Vagina (tissue), 2 donors: Measurements from ENCODE around the gene FAM53A. TPM values are rescaled to one million over a fixed set of nuclear protein-coding genes. Genes with fewer than 3 reads are reported as not detected.

Source experiments
- DNase-seq, 2 donors: peaks; one replicate each; pipeline ENCODE4 v3.0.0-alpha.2; 2017; ENCODE audit errors: extremely low spot score in 2 of 2
- H3K27ac ChIP-seq: fragments of 200-600 bp; sonication (generic); one replicate; pipeline ENCODE4 v1.5.1; 2019
- H3K27me3 ChIP-seq: fragments of 200-600 bp; sonication (generic); one replicate; pipeline ENCODE4 v1.5.1; 2019
- H3K36me3 ChIP-seq, 2 donors: fragments of 200-600 bp; sonication (generic); one replicate each; pipeline ENCODE4 v1.5.1; 2017 to 2019
- H3K4me1 ChIP-seq: fragments of 200-600 bp; sonication (generic); one replicate; pipeline ENCODE4 v1.5.1; 2019
- H3K4me3 ChIP-seq, 2 donors: fragments of 200-600 bp; sonication (generic); 1 replicate in 1 of 2; 2 replicates in 1 of 2; pipeline ENCODE4 v1.5.1; 2016 to 2019
- H3K9me3 ChIP-seq: fragments of 200-600 bp; sonication (generic); one replicate; pipeline ENCODE4 v1.5.1; 2019
- POLR2A ChIP-seq, 2 donors: fragments of 450-650 bp; IDR thresholded peaks; one replicate each; pipeline ENCODE4 v1.6.1; 2017; ENCODE audit warnings: antibody characterized with exemption in 2 of 2, mild to moderate bottlenecking in 2 of 2, moderate library complexity in 2 of 2
- POLR2AphosphoS5 ChIP-seq, 2 donors: sonication (generic); formaldehyde crosslinking; IDR thresholded peaks; one replicate each; pipeline ENCODE4 v1.9.0; 2017; ENCODE audit warnings: antibody characterized with exemption in 2 of 2, mild to moderate bottlenecking in 2 of 2, low read depth in 1 of 2; ENCODE audit not compliant: insufficient read depth in 1 of 2
- intact Hi-C: fragments of 100-400 bp; cut with DNase I; formaldehyde crosslinking; loops from one replicate; pipeline ENCODE4 v1.15.1; 2023
- total RNA-seq: library from RNA; depleted of rRNA; stranded (reverse); fragments of >200 nt; gene quantifications from one replicate; pipeline ENCODE4 v1.2.3, GENCODE V29; 2016
- TF ChIP-seq, protein P1 (sequence below), 3 experiments: fragments of 450-650 bp in 2 of 3; fragments of 200-600 bp in 1 of 3; sonication (generic) in 1 of 3; IDR thresholded peaks; one replicate each; pipeline ENCODE4 v1.5.1; 2017 to 2019; ENCODE audit warnings: antibody characterized with exemption in 3 of 3, mild to moderate bottlenecking in 2 of 3, moderate library complexity in 2 of 3

Gene FAM53A
- total RNA-seq, 1 donor from 2014 or later: 13.8 TPM

DNA sequence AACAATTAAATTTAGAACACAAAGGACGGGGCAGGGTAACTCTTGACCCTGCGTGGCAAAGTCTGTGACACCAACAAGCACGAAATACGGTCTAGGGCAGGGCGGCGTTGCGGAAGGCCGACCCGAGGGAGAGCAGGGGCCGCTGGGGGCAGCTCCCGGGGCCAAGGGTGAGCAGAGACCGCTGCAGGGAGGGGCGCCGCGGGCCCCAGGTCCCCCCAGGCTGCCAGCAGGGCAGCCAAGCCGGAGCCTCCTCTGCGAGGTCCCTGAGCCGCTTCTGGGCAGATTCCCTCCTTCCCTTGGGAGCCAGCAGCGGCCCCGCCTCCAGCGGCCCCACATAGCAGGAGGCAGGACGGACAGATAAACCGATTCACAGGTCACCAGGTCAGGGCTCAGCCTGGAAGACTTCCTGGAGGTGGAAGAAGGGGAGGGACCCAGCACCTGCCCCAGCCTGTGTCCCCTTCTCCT, 90.2 kb downstream of the FAM53A start:
- H3K27ac ChIP-seq: no peak overlapping the region
- H3K9me3 ChIP-seq: peaks cover 5% of the 10 kb centered on the region
- no peak for DNase-seq
- H3K4me1 ChIP-seq: no peaks in the 10 kb centered on the region
- no peak overlapping the region for H3K4me3 ChIP-seq
- intact Hi-C loops: no loop called here
- TF ChIP-seq POLR2A (IDR thresholded peaks at IDR 0.05): no peak
- TF ChIP-seq, protein P1, sequence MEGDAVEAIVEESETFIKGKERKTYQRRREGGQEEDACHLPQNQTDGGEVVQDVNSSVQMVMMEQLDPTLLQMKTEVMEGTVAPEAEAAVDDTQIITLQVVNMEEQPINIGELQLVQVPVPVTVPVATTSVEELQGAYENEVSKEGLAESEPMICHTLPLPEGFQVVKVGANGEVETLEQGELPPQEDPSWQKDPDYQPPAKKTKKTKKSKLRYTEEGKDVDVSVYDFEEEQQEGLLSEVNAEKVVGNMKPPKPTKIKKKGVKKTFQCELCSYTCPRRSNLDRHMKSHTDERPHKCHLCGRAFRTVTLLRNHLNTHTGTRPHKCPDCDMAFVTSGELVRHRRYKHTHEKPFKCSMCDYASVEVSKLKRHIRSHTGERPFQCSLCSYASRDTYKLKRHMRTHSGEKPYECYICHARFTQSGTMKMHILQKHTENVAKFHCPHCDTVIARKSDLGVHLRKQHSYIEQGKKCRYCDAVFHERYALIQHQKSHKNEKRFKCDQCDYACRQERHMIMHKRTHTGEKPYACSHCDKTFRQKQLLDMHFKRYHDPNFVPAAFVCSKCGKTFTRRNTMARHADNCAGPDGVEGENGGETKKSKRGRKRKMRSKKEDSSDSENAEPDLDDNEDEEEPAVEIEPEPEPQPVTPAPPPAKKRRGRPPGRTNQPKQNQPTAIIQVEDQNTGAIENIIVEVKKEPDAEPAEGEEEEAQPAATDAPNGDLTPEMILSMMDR (IDR thresholded peaks at IDR 0.05): no peak
- no peak for TF ChIP-seq POLR2AphosphoS5 (IDR thresholded peaks at IDR 0.05; ENCODE audit: insufficient read depth in 1 of 2, low read depth in 1 of 2)
- H3K36me3 ChIP-seq: no peaks in the 10 kb centered on the region
- H3K27me3 ChIP-seq: no peaks in the 10 kb centered on the region

DNA sequence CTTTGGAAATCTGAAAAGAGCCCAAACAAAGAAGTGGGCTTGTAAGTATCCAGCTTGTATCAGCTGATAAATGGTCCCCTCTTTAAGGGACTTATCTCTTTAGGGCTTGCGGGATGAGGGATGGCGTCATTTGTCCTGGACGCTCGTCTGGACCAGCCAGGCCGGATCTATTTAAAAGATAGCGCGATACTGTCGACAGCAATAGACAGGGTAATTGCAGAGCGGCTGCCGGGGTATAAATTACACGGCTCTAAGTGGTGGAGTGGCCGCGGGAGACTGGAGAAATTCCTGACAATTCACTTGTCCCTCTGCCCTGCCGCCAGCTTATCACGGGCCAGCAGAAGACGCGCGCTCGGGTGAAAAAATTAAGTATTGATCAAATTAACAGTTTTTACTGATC, 90.7 kb downstream of the FAM53A start:
- DNase-seq: no peak
- Histone ChIP-seq H3K36me3 (no peaks in the 10 kb centered on the region), H3K4me3 (no peak overlapping the region), H3K4me1 (no peaks in the 10 kb centered on the region), H3K27ac (no peak overlapping the region), H3K9me3 (peaks cover 5% of the 10 kb centered on the region), H3K27me3 (no peaks in the 10 kb centered on the region)
- TF ChIP-seq POLR2A (IDR thresholded peaks at IDR 0.05) (no peak), POLR2AphosphoS5 (IDR thresholded peaks at IDR 0.05; ENCODE audit: insufficient read depth in 1 of 2, low read depth in 1 of 2) (no peak)
- TF ChIP-seq, protein P1 (IDR thresholded peaks at IDR 0.05): no peak
- intact Hi-C loops: no loop called here

DNA sequence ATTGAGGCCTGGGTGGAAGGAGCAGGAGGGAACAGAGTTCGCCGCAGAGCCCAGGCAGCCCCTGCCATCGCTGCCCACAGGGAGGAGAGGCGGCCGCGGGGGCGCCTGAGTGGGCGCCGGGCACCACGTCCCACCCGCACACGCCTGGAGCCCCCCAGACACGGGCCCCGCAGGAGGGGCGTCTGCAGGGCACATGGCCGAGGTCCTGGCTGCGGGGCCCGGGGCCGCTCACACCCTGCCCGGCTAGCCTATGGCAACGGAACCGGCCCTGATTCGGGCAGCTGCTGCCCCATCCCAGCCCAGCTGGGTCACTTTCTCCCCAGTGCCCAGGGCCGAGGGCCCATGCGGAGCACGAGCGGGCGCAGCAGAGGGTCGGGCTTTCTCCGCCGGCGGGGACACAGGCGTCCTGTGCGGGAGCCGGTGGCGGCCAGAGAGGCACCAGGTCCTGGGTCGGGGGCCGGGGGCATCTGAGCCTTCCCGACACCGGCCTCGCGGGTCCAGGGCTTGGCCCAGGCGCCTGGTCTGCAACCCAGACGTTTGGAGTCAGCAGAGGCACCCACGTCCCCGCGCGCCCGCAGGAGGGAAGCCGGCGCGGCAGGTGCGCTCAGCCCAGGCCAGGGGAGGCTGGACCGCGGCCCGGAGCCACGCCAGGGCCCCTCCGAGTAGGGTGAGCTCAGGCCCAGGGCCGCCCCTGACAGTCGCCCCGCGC, 91.2 kb downstream of the FAM53A start:
- H3K4me3 ChIP-seq: no peak overlapping the region
- no peaks in the 10 kb centered on the region for H3K4me1 ChIP-seq
- intact Hi-C loops: no loop called here
- H3K9me3 ChIP-seq: peaks cover 5% of the 10 kb centered on the region
- no peak for DNase-seq
- H3K36me3 ChIP-seq: no peaks in the 10 kb centered on the region
- TF ChIP-seq, protein P1 (IDR thresholded peaks at IDR 0.05): no peak
- TF ChIP-seq POLR2AphosphoS5 (IDR thresholded peaks at IDR 0.05; ENCODE audit: insufficient read depth in 1 of 2, low read depth in 1 of 2): no peak
- TF ChIP-seq POLR2A (IDR thresholded peaks at IDR 0.05): no peak
- no peaks in the 10 kb centered on the region for H3K27me3 ChIP-seq
- no peak overlapping the region for H3K27ac ChIP-seq

DNA sequence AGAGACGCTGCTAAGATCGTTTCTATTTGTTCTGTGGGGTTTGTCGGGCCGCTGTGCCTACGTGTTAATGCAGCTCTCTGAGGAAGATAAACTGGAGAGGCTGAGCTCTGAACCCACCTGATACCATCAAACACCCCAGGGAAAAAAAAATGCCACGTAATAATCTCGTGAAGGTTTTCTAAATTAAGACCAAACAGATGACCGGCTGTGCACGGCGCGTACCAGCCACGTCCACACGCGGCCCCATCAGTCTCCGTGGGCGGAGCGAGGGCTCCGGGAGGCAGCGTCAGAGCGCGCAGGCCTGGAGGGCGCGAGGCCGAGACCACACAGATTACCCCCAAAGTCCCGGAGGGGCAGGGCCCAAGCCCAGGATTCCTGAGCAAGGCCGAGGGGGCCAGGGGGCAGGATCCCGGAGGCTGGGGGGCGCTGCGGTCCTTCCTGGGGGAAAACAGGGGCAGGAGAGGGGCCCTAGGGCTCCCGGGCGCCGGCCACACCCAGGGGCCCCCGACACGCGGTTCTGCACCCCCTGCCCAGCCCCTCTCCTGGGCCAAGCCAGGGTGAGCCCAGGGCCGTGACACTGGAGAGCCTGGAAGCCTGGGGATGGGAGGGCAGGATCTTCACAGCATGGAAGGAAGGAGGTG, 91.9 kb downstream of the FAM53A start:
- no peaks in the 10 kb centered on the region for H3K27me3 ChIP-seq
- H3K4me3 ChIP-seq: no peak overlapping the region
- H3K9me3 ChIP-seq: peaks cover 5% of the 10 kb centered on the region
- H3K4me1 ChIP-seq: no peaks in the 10 kb centered on the region
- intact Hi-C loops: no loop called here
- DNase-seq: no peak
- H3K27ac ChIP-seq: no peak overlapping the region
- TF ChIP-seq POLR2AphosphoS5 (IDR thresholded peaks at IDR 0.05; ENCODE audit: insufficient read depth in 1 of 2, low read depth in 1 of 2) (no peak), POLR2A (IDR thresholded peaks at IDR 0.05) (no peak)
- TF ChIP-seq, protein P1 (IDR thresholded peaks at IDR 0.05): no peak
- no peaks in the 10 kb centered on the region for H3K36me3 ChIP-seq

DNA sequence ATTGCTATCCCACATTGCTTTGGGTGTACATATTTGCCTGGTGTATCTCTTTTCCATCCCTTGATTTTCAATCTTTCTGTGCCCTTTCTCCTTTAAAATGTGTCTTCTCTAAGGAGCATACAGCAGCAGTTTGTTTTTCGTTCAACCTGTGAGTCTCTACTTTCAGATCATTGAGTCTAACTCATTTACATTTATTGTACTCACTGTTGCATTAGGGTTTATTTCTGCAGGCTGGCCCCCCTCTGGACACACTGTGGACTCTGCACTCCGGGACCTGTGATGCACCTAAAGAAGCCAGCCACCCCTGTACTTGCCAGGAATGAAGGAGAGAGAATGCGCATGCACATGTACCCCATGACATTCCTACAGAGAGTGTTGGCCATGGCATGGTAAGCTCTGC, 93.0 kb downstream of the FAM53A start:
- DNase-seq: no peak
- no peaks in the 10 kb centered on the region for H3K36me3 ChIP-seq
- no peaks in the 10 kb centered on the region for H3K27me3 ChIP-seq
- H3K27ac ChIP-seq: no peak overlapping the region
- H3K4me1 ChIP-seq: no peaks in the 10 kb centered on the region
- intact Hi-C loops: no loop called here
- H3K9me3 ChIP-seq: peaks cover 5% of the 10 kb centered on the region
- no peak overlapping the region for H3K4me3 ChIP-seq
- TF ChIP-seq, protein P1 (IDR thresholded peaks at IDR 0.05): no peak
- TF ChIP-seq POLR2A (IDR thresholded peaks at IDR 0.05): no peak
- TF ChIP-seq POLR2AphosphoS5 (IDR thresholded peaks at IDR 0.05; ENCODE audit: insufficient read depth in 1 of 2, low read depth in 1 of 2): no peak
